Upper lobe of left lung (tissue), 6 donors: ENCODE measurements around the gene IFNA8. TPM values are rescaled to one million over a fixed set of nuclear protein-coding genes. Genes with fewer than 3 reads are reported as not detected.
A peak's percentile ranks its signal among the peaks of the same experiment; 100 is the strongest.
"Not testable (repeated sequence)": the region's sequence is repeated elsewhere in the genome, so short reads cannot be mapped to it uniquely, and the experiment has no call there.

ENCODE experiments used
- ATAC-seq, 2 donors: fragments of 200-7000 bp; cut with Tn5 transposase; one replicate each; pipeline ENCODE4 v1.9.1; 2022; ENCODE audit warnings: mild to moderate bottlenecking in 2 of 2, moderate library complexity in 2 of 2; ENCODE audit not compliant: low FRiP score in 2 of 2
- DNase-seq, 2 donors: peaks; one replicate each; pipeline ENCODE4 v3.0.0-alpha.2; 2019 to 2020
- H3K27ac ChIP-seq, 4 donors: fragments of 200-600 bp; sonication (generic); one replicate each; pipeline ENCODE4 v1.5.1; 2016 to 2019
- H3K27me3 ChIP-seq, 4 donors: fragments of 200-600 bp; sonication (generic); one replicate each; pipeline ENCODE4 v1.5.1; 2017 to 2019
- H3K36me3 ChIP-seq, 4 donors: fragments of 200-600 bp; sonication (generic); one replicate each; pipeline ENCODE4 v1.5.1; 2016 to 2019
- H3K4me1 ChIP-seq, 4 donors: fragments of 200-600 bp; sonication (generic); one replicate each; pipeline ENCODE4 v1.5.1; 2018 to 2019
- H3K4me3 ChIP-seq, 4 donors: fragments of 200-600 bp; sonication (generic); one replicate each; pipeline ENCODE4 v1.5.1; 2017 to 2019; ENCODE audit warnings: mild to moderate bottlenecking in 2 of 4, moderate library complexity in 1 of 4
- H3K9me3 ChIP-seq, 4 donors: fragments of 200-600 bp; sonication (generic); one replicate each; pipeline ENCODE4 v1.5.1; 2018 to 2019
- EP300 ChIP-seq, 4 donors: sonication (generic); formaldehyde crosslinking; IDR thresholded peaks; one replicate each; pipeline ENCODE4 v1.5.1; 2017; ENCODE audit warnings: antibody characterized with exemption in 4 of 4, control low read depth in 2 of 4
- POLR2A ChIP-seq, 4 donors: fragments of 450-650 bp; IDR thresholded peaks; one replicate each; pipeline ENCODE4 v1.5.1; 2016 to 2017; ENCODE audit warnings: antibody characterized with exemption in 4 of 4, mild to moderate bottlenecking in 2 of 4
- POLR2AphosphoS5 ChIP-seq, 2 donors: sonication (generic); formaldehyde crosslinking; IDR thresholded peaks; one replicate each; pipeline ENCODE4 v1.5.1; 2017; ENCODE audit warnings: antibody characterized with exemption in 2 of 2
- WGBS, 2 donors: methylation state at CpG; one replicate each; pipeline ENCODE4 v1.1.5; 2017 to 2018; 5-methylcytosine and 5-hydroxymethylcytosine counted together
- total RNA-seq, 6 donors: library from RNA; depleted of rRNA in 4 of 6; stranded (reverse); fragments of >200 nt in 4 of 6; gene quantifications; one replicate each; pipeline versions ENCODE4 v1.1.0 to v1.2.1, GENCODE V29; 2016 to 2021
- TF ChIP-seq, protein P1 (sequence below), 6 experiments: fragments of 450-650 bp in 4 of 6; fragments of 200-600 bp in 2 of 6; sonication (generic) in 2 of 6; IDR thresholded peaks; one replicate each; pipeline ENCODE4 v1.5.1; 2016 to 2019; ENCODE audit warnings: antibody characterized with exemption in 6 of 6
- donor health status: DM: no; HTN: no; CAD: no; lungs with moderate emphysema.
- donor health status: DM: no; HTN: yes; CAD: no; lungs with severe emphysema.

The IFNA8 gene
- not detected for total RNA-seq

DNA sequence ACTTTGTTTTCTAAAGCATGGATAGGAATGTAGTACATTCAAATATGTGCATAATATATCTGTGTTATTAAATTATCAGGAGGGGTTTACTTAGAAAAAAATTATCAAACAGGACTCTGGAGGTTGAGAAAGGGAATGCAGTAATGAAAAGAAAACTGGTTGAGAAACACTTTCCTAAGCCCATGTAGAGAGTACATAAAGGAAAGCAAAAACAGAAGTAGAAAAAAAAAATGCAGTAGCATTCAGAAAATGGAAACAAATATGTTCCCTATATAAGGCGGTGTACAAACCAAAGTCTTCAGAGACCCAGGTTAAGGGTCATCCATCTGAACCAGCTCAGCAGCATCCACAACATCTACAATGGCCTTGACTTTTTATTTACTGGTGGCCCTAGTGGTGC is at the start of gene IFNA8:
IFNA8 (plus strand) TSS at position 301 of the 400 bp plus-strand sequence; CDS start at position 361, 60 bp downstream.
- Histone ChIP-seq H3K36me3 (no peaks in the 10 kb centered on the region), H3K27ac (no peak within 1 kb of the TSS), H3K9me3 (no peaks in the 10 kb centered on the region), H3K4me1 (no peaks in the 10 kb centered on the region), H3K27me3 (no peaks in the 10 kb centered on the region), H3K4me3 (no peak within 1 kb of the TSS)
- ATAC-seq: no peak
- 77 to 84% methylated on average over 1 of the region's 1 CpG for WGBS, 2 donors
- no peak for TF ChIP-seq POLR2AphosphoS5 (IDR thresholded peaks at IDR 0.05)
- TF ChIP-seq EP300 (IDR thresholded peaks at IDR 0.05): no peak
- TF ChIP-seq, protein P1, sequence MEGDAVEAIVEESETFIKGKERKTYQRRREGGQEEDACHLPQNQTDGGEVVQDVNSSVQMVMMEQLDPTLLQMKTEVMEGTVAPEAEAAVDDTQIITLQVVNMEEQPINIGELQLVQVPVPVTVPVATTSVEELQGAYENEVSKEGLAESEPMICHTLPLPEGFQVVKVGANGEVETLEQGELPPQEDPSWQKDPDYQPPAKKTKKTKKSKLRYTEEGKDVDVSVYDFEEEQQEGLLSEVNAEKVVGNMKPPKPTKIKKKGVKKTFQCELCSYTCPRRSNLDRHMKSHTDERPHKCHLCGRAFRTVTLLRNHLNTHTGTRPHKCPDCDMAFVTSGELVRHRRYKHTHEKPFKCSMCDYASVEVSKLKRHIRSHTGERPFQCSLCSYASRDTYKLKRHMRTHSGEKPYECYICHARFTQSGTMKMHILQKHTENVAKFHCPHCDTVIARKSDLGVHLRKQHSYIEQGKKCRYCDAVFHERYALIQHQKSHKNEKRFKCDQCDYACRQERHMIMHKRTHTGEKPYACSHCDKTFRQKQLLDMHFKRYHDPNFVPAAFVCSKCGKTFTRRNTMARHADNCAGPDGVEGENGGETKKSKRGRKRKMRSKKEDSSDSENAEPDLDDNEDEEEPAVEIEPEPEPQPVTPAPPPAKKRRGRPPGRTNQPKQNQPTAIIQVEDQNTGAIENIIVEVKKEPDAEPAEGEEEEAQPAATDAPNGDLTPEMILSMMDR (IDR thresholded peaks at IDR 0.05): no peak
- TF ChIP-seq POLR2A (IDR thresholded peaks at IDR 0.05): no peak
- DNase-seq: no peak

DNA sequence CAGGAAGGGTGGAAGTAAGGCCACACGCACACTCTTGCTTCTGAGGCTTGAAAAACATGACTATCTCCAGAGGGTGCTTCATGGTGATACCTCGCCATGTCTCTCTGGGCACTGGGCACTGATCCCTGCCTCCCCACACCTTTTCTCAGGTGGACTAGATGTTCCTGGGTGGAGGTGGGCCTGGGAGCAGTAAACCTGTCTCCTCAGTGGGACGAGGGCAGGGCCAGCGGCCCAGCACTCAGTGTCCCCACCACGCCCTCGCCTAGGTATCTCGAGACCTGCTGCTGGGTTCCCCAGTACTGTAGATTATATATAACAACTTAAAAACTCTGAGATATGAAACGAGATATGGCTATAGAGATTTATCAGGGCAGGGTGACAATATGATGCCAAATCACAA is 46.6 kb upstream of the IFNA8 start:
- WGBS, 2 donors: 88 to 93% methylated on average over 5 to 8 of the region's 8 CpGs
- Histone ChIP-seq H3K36me3 (no peaks in the 10 kb centered on the region), H3K27me3 (no peaks in the 10 kb centered on the region), H3K4me1 (no peaks in the 10 kb centered on the region), H3K9me3 (no peaks in the 10 kb centered on the region), H3K4me3 (no peak overlapping the region), H3K27ac (no peak overlapping the region)
- peak in 1 of 2 donors; percentile 59 for ATAC-seq
- TF ChIP-seq POLR2A (IDR thresholded peaks at IDR 0.05) (no peak), POLR2AphosphoS5 (IDR thresholded peaks at IDR 0.05) (no peak), EP300 (IDR thresholded peaks at IDR 0.05) (no peak)
- TF ChIP-seq, protein P1 (IDR thresholded peaks at IDR 0.05): no peak
- peak in 1 of 2 donors; percentile 42 for DNase-seq

DNA sequence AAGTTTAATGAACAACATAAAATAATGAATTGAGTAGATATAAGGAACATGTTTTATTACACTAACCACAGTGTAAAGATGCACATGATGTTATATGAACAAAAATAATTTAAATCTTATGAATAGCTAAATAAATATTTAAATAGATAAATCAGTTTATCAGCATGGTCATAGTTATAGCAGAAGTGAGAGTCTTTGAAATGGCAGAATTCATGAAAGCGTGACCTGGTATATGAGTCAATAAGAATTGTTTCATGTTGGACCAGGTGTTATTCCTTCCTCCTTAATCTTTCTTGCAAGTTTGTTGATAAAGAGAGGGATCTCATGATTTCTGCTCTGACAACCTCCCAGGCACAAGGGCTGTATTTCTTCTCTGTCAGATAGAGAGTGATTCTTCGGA is 41.7 kb upstream of the IFNA8 start:
- H3K9me3 ChIP-seq, H3K27ac ChIP-seq, H3K36me3 ChIP-seq, H3K27me3 ChIP-seq, DNase-seq, H3K4me3 ChIP-seq, H3K4me1 ChIP-seq, ATAC-seq: not testable (repeated sequence)
- 83 to 100% methylated on average over 1 of the region's 2 CpGs for WGBS, 2 donors

DNA sequence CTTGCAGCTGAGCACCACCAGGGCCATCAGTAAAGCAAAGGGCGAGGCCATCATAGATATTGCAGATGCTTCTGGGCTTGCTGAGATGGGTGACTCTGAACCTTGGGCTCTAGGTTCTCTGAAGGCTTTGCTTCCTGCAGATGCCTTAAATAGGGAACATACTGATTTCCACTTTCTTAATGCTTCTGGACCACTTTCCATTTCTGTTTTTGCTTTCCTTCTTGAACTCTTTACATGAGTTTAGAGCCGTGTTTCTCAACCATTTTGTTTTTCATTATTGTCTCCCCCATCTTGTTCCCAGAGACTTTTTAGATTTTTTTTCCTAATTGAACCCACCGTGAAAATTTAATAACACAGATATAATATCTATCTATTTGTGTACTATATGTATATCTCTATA is 41.0 kb upstream of the IFNA8 start, which contains the start of gene IFNA13:
IFNA13 (minus strand) TSS at position 101 of the 400 bp plus-strand sequence; CDS start at position 54, 47 bp downstream.
- Histone ChIP-seq H3K27me3 (no peaks in the 10 kb centered on the region), H3K9me3 (no peaks in the 10 kb centered on the region), H3K36me3 (no peaks in the 10 kb centered on the region), H3K4me3 (no peak within 1 kb of the TSS), H3K4me1 (no peaks in the 10 kb centered on the region), H3K27ac (no peak within 1 kb of the TSS)
- no peak for TF ChIP-seq POLR2A (IDR thresholded peaks at IDR 0.05)
- no peak for TF ChIP-seq EP300 (IDR thresholded peaks at IDR 0.05)
- TF ChIP-seq, protein P1 (IDR thresholded peaks at IDR 0.05): no peak
- TF ChIP-seq POLR2AphosphoS5 (IDR thresholded peaks at IDR 0.05): no peak
- 92 to 93% methylated on average over 3 of the region's 3 CpGs for WGBS, 2 donors
- ATAC-seq (no peak), DNase-seq (no peak)

DNA sequence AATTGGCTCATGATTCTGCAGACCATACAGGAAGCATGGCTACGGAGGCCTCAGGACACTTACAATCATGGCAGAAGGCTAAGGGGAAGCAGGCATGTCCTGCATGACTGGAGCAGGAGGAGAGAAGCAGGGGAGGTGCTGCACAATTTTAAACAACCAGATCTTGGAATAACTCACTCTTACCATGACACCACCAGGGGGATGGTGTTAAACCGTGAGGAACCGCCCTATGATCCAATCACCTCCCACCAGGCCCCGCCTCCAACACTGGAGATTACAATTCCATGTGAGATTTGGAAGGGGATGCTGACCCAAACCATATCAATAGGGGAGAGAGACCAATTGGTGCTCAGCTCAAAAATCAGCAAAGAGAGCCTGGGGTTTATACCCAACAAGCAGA is 37.5 kb upstream of the IFNA8 start:
- H3K27ac ChIP-seq, H3K4me3 ChIP-seq, H3K4me1 ChIP-seq, H3K36me3 ChIP-seq, DNase-seq, H3K9me3 ChIP-seq, H3K27me3 ChIP-seq, ATAC-seq: not testable (repeated sequence)
- 71 to 77% methylated on average over 4 of the region's 4 CpGs for WGBS, 2 donors
